Activated naive CD8-positive, alpha-beta T cell treated with anti-CD3 and anti-CD28 coated beads, Interleukin-2, amount 50 U/mL, for 16 hours (primary cell): Measurements from ENCODE around the gene DNMT1.
"Not testable (repeated sequence)": the region's sequence is repeated elsewhere in the genome, so short reads cannot be mapped to it uniquely, and the experiment has no call there.

ENCODE experiments used
- DNase-seq: peaks from one replicate; pipeline ENCODE4 v3.0.0-alpha.2; 2020; ENCODE audit warnings: low read depth, low spot score

DNMT1 gene

DNA sequence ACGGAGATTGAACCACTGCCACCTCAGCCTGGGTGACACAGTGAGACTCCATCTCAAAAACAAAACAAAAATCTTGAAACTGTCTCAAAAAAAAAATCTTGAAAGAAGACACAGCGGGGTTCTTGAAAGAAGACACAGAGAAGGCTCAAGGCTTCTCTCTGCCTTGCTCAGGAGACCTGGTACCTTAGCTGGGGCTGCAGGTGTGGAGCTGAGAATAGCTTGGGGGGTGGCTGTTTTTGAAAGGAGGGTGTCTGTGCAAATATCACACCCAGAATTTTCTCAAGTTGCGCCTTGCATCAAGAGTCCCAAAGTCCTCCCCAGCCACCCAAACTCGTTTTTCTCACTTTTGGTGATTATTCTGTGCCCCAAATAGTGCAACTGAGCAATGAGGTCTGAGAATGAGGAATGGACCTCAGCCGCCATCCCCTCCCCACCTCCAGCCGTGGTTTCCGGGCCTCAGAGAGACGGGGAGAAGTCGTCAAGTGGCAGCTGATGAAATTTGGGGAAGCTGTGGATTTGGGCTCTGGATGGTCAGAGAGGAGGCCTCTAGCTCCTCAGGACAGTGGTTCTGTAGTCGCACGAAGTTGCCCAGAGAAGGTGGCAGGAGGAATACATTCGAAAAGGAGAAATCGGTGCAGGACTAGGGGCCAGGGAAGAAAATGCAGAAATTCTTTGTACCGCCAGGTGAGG, 27.6 kb upstream of the DNMT1 start:
- no peak for DNase-seq

DNA sequence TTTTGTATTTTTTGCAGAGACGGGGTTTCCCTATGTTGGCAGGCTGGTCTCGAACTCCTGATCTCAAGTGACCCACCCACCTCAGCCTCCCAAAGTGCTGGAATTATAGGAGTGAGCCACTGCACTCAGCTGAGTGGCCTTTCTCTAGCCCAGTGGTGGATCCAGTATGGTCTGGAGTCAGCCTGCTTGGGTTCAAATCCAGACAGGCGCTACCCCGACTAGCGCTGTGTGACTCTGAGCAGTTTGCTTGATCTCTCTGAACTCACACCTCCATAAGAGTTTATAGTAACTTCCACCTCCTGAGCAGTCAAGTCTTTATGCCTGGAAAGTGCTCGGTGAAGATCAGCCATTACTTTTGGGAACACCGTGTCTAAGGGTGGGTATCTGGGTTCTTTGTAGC, 25.9 kb upstream of the DNMT1 start:
- DNase-seq = no peak

DNA sequence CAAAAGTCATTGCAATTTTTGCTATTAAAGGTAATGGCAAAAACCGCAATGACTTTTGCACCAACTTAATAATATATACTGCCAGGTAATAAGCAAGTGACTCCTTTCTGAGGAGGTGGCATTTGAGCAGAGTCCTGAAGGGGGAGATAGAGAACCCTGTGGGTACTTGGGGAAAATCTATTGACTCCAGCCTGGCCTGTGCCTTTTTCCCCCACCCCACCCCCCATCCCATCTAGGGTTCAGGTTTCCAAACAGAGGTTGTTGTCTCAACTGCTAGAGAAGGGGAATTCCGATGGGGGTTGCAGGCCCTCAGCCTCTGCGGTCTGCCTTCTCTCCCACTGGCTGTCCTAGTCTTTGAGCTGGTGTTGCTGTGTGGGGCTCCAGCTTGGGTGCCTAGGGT, 24.9 kb upstream of the DNMT1 start:
- DNase-seq = no peak

DNA sequence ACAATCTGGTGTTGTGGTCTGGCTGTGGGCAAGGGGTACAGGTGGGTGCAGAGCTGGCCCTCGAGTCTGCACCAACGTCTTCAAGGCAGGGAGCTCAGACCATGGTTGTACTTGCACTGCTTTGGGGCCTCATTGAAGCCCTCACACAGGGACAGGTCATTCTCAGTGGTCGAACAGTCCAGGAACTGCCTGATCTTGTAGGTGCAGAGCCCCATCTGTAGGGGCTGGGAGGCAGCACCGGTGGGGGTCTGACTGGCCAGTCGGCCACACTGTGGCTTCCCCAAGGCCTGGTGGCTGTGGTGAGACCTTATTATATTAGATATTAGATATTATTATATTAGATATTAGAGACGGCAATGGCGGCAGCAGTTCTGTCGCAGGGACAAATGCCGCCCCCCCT, 22.3 kb upstream of the DNMT1 start:
- no peak for DNase-seq

DNA sequence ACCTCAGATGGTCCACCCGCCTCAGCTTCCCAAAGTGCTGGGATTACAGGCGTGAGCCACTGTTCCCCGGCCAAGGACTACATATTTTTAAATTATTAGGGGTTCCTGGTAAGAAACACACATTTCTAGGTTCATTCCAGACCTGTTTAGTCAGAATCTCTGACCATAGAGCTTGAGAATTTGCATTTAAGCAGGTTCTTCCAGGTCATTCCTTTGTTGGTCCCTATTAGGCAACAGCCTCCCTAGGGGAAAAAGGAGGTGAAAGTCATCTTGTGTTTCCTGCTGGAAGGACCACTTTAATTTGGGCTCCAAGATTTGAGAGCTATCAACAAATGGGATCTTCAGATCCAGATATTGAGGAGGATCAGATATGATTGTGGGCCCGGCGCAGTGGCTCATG, 20.0 kb upstream of the DNMT1 start:
- DNase-seq = no peak

DNA sequence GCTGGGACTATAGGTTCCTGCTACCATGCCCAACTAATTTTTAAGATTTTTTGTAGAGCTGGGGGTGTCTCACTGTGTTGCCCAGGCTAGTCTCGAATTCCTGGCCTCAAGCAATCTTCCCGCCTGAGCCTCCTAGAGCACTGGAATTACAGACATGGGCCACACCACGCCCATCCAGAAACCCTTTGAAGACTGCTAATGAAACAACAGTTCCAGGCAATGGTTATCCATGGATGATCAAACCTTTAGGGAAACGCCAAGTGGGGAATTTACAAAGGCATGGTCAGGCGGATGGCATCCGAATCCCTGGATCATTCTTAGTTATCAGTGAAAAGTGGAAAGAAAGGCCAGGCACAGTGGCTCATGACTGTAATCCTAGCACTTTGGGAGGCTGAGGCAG, 16.9 kb upstream of the DNMT1 start:
- DNase-seq = no peak

DNA sequence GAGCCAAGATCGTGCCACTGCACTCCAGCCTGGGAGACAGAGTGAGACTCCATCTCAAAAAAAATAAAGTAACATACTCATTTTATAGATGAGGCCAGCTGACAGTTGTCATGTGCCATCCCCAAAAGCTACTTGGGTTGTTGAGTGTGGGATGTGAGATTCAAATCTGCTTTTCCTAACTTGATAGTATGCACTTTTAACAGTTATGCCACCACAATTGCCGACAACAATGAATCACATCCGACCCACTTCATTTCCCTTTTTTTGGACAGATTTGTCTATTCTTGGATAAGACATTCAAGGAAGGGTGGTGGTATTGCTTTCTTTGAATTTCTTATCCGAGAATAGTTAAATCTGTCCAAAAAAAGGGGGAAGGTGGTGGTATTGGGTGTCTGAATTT, 16.3 kb upstream of the DNMT1 start:
- no peak for DNase-seq

DNA sequence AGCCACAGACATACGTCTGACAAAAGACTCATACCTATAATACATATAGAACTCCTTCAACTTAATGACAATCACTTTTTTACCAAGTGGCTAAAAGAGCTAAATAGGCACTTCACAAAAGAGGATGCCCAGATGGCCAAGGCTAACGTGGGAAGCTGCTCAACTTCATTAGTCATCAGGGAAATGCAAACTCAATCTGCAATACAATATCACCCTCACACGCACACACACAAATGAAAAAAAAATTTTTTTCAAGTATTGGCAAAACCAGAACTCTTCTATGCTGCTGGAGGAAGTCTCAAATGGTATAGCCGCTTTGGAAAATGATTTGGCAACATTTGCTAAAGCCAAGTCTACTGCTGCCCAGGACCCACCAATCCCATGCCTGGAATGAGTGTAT, 14.6 kb upstream of the DNMT1 start:
- no peak for DNase-seq

DNA sequence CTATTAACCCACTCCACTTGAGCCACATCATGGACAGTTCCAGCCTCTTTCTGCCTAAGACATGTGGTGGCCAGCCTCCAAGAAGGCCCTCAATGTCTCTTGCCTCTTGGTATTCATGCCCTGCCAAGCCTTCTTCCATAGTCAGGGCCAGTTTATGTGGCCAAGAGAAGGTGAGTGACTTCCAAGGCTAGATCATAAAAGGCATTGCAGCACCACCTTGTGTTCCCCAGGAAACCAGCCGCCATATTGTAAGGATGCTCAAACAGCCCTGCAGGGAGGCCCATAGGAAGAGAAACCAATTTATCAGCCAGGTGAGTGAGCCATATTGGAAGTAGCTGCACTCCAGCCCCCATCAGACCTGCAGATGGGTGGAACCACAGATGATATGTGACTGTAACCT, 12.3 kb upstream of the DNMT1 start:
- DNase-seq = no peak

DNA sequence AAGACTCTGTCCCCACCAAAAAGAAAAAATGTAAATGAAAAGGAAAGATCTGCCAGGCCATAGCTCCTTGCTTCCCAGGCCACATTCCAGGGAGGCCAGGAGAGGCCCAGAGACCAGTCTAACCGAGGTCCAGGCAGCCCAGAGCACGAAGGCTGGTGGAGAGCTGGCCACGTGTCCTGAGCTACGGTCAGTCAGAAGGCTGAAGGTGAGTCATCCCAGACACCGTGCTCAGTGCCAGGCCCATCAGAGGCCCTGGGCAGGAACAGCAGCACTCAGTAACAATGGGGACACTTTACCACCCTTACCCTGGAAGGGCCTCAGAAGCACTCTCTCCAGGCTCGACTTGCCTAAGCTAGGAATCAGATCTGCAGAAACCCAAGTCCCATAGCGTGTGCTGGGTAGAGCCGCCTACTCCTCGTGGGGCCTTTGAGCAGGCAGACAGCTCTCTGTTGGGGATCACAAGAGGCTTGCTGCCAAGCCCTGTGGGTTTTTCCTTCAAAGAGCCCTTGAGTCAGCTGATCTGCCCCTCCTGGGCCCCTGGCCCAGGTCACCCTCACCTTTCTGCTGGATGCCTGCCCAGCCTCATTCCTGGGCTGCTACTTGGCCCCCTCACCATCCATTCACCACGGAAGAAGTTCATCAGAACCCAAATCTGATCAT, 11.6 kb upstream of the DNMT1 start:
- no peak for DNase-seq

DNA sequence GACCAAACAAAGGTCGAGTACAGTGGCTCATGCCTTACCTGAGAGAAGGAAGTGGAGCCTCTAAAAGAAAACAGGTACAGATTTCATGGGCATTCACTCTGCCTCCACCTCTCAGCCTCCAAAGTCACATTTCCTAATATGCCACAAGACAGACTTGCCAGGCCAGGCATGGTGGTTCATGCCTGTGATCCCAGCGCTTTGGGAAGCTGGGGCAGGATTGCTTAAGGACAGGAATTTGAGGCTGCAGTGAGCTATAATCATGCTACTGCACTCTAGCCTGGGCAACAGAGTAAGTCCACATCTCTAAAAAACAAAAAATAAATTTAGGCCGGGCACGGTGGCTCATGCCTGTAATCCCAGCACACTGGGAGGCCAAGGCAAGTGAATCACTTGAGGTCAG, 10.9 kb upstream of the DNMT1 start:
- DNase-seq = no peak

DNA sequence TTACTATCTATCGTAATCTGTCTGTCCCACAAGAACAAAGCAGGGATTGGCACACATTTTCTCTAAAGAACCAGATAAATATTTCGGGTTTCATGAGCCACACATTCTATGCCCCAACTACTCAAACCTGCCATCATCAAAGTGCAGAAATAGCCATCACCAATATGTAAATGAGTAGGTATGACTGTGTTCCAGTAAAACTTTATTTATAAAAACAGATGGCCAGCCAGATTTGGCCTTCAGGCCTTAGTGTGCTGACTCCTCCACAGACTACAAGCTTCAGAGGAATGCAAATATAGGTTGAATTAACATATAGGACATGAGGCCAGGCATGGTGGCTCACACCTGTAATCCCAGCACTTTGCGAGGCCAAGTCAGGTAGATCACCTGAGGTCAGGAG, 8.9 kb upstream of the DNMT1 start:
- DNase-seq = no peak

DNA sequence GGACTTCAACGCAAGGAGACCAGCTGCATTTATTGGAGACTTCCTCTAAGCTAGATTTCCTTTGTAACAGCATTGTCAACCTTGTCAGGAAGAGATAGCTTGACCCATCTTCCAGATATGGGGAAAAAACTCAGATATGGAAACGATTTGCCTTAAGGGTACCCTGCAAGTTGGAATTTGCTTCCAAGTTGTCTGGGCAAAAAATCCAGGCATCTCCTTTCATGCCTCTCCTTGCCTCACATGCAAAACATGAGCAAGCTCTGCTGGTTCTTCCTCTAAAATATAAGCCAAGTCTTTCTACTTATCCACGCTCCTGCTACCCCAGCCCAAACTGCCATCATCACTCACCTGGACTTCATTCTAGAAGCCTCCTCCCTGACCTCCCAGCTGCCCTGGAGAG, 6.4 kb upstream of the DNMT1 start:
- DNase-seq = no peak

DNA sequence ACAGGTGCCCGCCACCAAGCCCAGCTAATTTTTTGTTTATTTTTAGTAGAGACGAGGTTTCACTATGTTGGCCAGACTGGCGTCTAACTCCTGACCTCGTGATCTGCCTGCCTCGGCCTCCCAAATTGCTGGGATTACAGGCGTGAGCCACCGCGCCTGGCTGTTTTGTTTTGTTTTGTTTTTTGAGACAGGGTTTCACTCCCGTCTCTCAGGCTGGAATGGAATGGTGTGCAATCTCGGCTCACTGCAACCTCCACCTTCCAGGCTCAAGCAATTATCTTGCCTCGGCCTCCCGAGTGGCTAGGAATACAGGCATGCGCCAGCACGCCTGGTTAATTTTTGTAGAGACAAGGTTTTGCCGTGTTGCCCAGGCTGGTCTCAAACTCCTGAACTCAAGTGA, 5.3 kb upstream of the DNMT1 start:
- not testable (repeated sequence) for DNase-seq

DNA sequence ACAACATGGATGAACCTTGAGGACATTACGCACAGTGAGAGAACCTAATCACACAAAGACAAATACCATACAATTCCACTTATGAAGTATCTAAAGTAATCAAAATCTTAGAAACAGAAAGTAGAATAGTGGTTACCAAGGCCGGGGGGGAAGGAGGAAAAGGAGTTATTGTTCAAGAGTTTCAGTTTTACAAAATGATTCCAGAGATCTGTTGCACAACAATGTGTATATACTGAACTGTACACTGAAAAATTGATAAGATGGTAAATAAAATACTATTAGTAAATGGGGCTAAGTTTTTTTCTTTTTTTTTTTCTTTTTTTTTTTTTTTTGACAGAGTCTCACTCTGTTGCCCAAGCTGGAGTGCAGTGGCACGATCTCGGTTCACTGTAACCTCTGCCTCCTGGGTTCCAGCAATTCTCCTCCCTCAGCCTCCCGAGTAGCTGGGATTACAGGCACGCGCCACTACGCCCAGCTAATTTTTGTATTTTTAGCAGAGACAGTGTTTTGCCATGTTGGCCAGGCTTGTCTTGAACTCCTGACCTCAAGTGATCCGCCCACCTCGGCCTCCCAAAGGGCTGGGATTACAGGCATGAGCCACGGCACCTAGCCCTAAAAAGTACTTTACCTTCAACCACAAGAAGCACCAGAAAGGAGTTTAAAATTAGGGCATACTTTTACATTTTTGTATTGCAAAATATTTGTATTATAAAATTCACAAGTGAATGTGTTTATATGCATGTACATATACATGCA, 4.3 kb upstream of the DNMT1 start:
- not testable (repeated sequence) for DNase-seq

DNA sequence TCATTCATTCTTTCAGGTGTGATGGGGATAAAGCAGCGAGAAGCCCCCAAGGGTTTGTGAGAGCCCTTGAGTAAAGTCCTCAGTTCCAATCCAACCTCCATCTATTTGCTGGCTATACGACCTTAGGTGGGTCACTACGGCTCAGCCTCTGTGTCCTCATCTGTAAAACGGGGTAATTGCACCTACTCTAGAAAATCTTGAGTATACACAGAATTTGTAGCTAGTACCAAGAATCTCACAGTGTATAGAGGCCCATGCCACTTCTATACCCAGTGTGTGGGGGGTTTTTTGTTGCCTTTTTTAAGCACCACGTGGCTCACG, 406 bp upstream of the DNMT1 start:
- no peak for DNase-seq

DNA sequence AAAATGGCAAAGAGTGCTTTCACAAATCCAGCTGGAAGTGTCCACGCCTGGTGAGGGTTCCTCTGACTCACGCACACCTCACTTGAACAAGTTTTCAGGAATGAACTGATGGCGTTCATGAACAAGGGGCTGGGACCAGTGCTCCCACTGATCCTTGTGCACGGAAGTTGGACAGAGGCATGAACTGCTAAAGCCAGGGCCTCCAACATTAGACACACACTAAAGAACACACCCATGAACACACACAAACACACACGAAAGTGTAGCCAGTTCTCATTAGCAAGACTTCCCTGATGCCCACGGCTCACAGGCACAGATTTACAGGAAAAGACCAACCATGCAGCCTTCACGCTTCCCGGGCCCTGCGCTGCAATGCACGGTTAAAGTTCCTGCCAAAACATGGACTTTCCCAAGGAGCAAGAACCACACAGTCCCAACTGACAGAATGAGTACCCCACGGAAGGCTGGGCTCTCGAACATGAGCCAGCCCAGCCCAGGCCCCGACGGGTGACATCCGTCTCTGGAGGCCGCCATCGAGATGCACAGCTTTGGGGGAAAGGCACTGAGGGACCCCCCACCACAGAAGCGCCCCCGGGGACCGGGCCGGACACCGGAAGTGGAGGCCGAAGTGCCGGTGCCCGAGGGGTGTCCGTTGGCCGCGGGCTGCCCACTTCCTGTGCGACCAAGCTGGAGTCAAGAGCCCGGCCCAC, 808 bp downstream of the DNMT1 start:
- no peak for DNase-seq

DNA sequence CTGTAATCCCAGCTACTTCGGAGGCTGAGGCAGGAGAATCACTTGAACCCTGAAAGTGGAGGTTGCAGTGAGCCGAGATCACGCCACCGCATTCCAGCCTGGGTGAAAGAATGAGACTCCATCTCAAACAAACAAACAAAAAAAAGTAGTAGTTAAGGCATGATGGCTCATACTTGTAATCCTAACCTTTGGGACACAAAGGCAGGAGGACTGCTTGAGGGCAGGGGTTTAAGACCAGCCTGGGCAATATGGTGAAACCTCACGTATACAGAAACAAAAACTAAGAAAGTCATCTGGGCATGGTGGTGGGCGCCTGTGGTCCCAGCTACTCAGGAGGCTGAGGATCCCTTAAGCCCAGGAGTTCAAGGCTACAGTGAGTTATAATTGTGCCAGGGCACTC, 1.8 kb downstream of the DNMT1 start:
- DNase-seq = no peak

DNA sequence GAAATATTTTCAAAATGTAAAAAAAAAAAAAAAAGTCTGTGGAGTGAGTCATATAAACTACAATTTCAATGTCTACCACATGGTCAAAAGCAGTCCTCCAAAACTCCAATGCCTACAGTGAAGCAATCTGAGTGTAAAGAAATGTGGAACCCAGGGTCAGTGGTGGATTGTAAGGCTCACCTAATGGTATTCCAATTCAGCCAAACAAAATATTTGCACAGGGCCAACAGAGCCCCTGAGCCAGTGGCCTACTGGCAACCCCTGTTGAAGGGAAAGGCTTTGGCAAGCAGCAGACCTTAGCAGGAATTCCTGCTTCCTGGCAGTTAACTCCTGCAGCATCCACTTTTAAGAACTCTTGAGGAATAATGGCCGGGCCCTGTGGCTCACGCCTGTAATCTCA, 3.4 kb downstream of the DNMT1 start:
- no peak for DNase-seq

DNA sequence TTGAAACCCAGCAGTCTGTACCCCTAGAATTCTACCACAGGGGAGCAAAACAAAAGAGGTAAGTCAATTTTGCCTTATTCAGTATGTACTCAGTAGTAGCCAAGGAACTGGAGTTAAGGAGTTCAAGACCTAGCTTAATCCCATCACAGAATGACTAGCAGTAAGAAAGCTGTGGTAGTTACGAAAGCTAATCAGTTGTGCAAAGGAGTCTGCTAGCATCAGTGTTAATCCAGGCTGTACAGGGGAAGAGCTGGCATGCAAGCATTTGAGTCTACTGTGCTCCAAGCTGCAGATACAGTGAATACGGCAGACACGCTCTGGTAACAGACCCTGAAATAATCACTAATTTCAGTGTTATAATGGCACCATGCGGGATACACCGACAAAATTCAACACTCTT, 4.7 kb downstream of the DNMT1 start:
- no peak for DNase-seq

DNA sequence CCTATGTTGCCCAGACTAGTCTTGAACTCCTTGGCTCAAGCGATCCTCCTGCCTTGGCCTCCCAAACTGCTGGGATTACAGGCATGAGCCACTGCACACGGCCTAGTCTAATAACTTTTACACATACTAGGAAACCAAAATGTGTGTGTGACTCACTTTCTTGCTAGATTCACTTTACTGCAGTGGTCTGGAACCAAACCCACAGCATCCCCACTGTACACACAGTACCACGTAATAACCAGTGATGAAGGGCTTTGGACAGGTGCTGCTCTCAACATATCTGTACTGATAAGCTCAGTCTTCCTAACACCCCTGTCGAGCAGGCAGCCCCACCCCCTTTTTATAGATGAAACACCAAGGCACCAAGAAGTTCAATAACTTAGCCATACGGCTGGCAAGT, 5.1 kb downstream of the DNMT1 start:
- no peak for DNase-seq

DNA sequence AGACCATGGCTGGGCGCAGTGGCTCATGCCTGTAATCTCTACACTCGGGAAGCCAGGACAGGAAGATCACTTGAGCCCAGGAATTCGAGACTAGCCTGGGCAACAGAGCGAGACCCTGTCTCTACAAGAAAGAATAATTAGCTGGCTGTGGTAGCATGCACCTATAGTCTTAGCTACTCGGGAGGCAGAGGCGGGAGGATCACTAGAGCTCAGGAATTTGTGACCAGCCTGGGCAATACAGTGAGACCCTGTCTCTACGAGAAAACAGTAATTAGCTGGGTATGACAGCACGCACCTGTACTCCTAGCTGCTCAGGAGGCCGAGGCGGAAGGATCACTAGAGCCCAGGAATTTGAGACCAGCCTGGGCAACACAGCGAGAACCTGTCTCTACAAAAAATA, 7.4 kb downstream of the DNMT1 start:
- DNase-seq = no peak

DNA sequence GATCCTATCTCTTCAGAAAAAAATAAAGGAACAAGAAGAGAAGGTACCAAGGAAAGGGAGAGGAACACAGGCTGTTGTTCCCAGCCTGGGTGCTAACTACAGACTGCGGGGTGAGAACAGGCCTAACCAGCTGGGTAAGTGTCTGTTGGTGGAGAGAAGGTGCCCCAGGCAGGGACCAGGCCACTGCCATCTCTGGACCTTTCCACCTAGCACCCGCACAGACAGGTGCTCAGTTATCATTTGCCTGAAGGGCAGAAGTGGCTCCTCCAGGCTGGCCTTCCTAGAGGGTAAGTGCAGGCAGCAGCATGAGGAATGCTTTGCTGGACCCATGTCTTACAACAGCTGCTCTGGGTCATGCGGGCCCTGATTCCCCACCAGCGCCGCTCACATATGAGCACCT, 10.1 kb downstream of the DNMT1 start:
- no peak for DNase-seq
